ENCODE results near the gene ETV3. TPM values are rescaled to one million over a fixed set of nuclear protein-coding genes. Genes with fewer than 3 reads are reported as not detected.
A peak's percentile ranks its signal among the peaks of the same experiment; 100 is the strongest.

Gene ETV3
- total RNA-seq, 1 donor from 2014 or later, result 41.0 TPM

- Mint-ChIP-seq H3K9me3 (no peaks in the 10 kb centered on the region), H3K36me3 (no peaks in the 10 kb centered on the region), H3K4me3 (no peak overlapping the region), H3K27me3 (no peaks in the 10 kb centered on the region), H3K27ac (no peak overlapping the region), H3K4me1 (ENCODE audit: unreplicated experiment) (peaks cover 12% of the 10 kb centered on the region)
- no peak for DNase-seq (ENCODE audit: extremely low spot score, unreplicated experiment)
- no peak for TF ChIP-seq CTCF (conservative IDR thresholded peaks at IDR 0.05)
Observed at GRCh38 chr1:157091668-157092273, 46.4 kb downstream of the ETV3 start.

- Mint-ChIP-seq H3K4me1 (ENCODE audit: unreplicated experiment) (peaks cover 12% of the 10 kb centered on the region), H3K9me3 (no peaks in the 10 kb centered on the region), H3K27ac (no peak overlapping the region), H3K36me3 (no peaks in the 10 kb centered on the region), H3K4me3 (no peak overlapping the region), H3K27me3 (no peaks in the 10 kb centered on the region)
- DNase-seq (ENCODE audit: extremely low spot score, unreplicated experiment), result no peak
- TF ChIP-seq CTCF (conservative IDR thresholded peaks at IDR 0.05), result no peak
Observed at GRCh38 chr1:157091186-157091585, 47.0 kb downstream of the ETV3 start.

DNA sequence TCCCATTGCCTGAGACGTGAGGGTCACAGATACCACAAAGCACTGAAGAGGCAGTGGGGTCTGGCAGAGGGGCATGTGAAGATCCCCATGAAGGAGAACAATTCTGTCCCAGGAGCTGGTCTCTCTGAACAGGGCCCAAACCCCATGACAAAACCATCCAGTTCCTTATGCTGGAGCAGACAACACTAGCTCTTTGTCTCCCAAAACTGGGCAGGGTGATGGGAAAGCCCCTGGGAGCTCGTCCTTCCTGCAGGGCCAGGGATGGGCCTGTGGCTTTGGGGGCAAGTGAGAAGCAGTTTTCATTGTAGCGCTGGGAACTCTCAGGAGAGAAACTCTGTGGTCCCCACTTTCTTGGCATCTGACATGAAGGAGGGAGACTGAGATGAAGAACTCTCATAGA, 47.4 kb downstream of the ETV3 start:
- Mint-ChIP-seq H3K36me3 (no peaks in the 10 kb centered on the region), H3K4me3 (no peak overlapping the region), H3K9me3 (no peaks in the 10 kb centered on the region), H3K27me3 (no peaks in the 10 kb centered on the region), H3K27ac (no peak overlapping the region), H3K4me1 (ENCODE audit: unreplicated experiment) (peaks cover 12% of the 10 kb centered on the region)
- DNase-seq (ENCODE audit: extremely low spot score, unreplicated experiment), result no peak
- no peak for TF ChIP-seq CTCF (conservative IDR thresholded peaks at IDR 0.05)

GRCh38 chr1:157090196-157090647, 48.0 kb downstream of the ETV3 start:
- Mint-ChIP-seq H3K9me3 (no peaks in the 10 kb centered on the region), H3K36me3 (no peaks in the 10 kb centered on the region), H3K27ac (no peak overlapping the region), H3K4me1 (ENCODE audit: unreplicated experiment) (peaks cover 12% of the 10 kb centered on the region), H3K4me3 (peak overlapping the region; percentile 48), H3K27me3 (no peaks in the 10 kb centered on the region)
- DNase-seq (ENCODE audit: extremely low spot score, unreplicated experiment), result peak; percentile 90
- peak; percentile 97 for TF ChIP-seq CTCF (conservative IDR thresholded peaks at IDR 0.05)

- Mint-ChIP-seq H3K4me3 (no peak overlapping the region), H3K27ac (no peak overlapping the region), H3K9me3 (no peaks in the 10 kb centered on the region), H3K27me3 (no peaks in the 10 kb centered on the region), H3K36me3 (no peaks in the 10 kb centered on the region), H3K4me1 (ENCODE audit: unreplicated experiment) (peaks cover 12% of the 10 kb centered on the region)
- DNase-seq (ENCODE audit: extremely low spot score, unreplicated experiment), result no peak
- no peak for TF ChIP-seq CTCF (conservative IDR thresholded peaks at IDR 0.05)
Observed at GRCh38 chr1:157089789-157090188, 48.4 kb downstream of the ETV3 start.

Data from type B pancreatic cell (in vitro differentiated cells).